Hepatocyte (in vitro differentiated cells): ENCODE data around the gene ROPN1. TPM values are rescaled to one million over a fixed set of nuclear protein-coding genes. Genes with fewer than 3 reads are reported as not detected.

Experiments used
- DNase-seq: peaks from one replicate; pipeline ENCODE4 v3.0.0-alpha.2; 2016; ENCODE audit warnings: low spot score
- H2AFZ ChIP-seq: fragments of 200-600 bp; sonication (generic); 2 replicates; pipeline ENCODE4 v1.6.0; 2016; ENCODE audit warnings: antibody characterized with exemption, mild to moderate bottlenecking
- H3K27ac ChIP-seq: fragments of 200-600 bp; sonication (generic); 2 replicates; pipeline ENCODE4 v1.5.1; 2016; ENCODE audit warnings: mild to moderate bottlenecking
- H3K27me3 ChIP-seq: fragments of 200-600 bp; sonication (generic); 2 replicates; pipeline ENCODE4 v1.6.1; 2016
- H3K36me3 ChIP-seq: fragments of 200-600 bp; sonication (generic); replicated peaks from 2 replicates; pipeline ENCODE4 v1.5.1; 2016; ENCODE audit warnings: low read depth; ENCODE audit not compliant: insufficient read depth
- H3K4me1 ChIP-seq: fragments of 200-600 bp; sonication (generic); 2 replicates; pipeline ENCODE4 v1.5.1; 2016; ENCODE audit warnings: mild to moderate bottlenecking, moderate library complexity; ENCODE audit not compliant: insufficient read depth
- H3K4me2 ChIP-seq: fragments of 200-600 bp; sonication (generic); 2 replicates; pipeline ENCODE4 v1.6.0; 2016
- H3K4me3 ChIP-seq: fragments of 200-600 bp; sonication (generic); 2 replicates; pipeline ENCODE4 v1.5.1; 2016; ENCODE audit warnings: mild to moderate bottlenecking
- H3K79me2 ChIP-seq: fragments of 200-600 bp; sonication (generic); 2 replicates; pipeline ENCODE4 v1.6.0; 2017; ENCODE audit warnings: mild to moderate bottlenecking
- H3K9me2 ChIP-seq: fragments of 200-600 bp; sonication (generic); replicated peaks from 2 replicates; pipeline ENCODE4 v1.6.0; 2017; ENCODE audit warnings: mild to moderate bottlenecking; ENCODE audit not compliant: insufficient read depth
- H3K9me3 ChIP-seq: fragments of 200-600 bp; sonication (generic); 2 replicates; pipeline ENCODE4 v1.5.1; 2016; ENCODE audit warnings: low read depth, mild to moderate bottlenecking
- H4K20me1 ChIP-seq: fragments of 200-600 bp; sonication (generic); 2 replicates; pipeline ENCODE4 v1.6.0; 2016; ENCODE audit warnings: mild to moderate bottlenecking; ENCODE audit not compliant: insufficient read depth, poor library complexity, severe bottlenecking
- CTCF ChIP-seq: fragments of 200-600 bp; sonication (generic); IDR thresholded peaks from 2 replicates; pipeline ENCODE4 v1.5.1; 2016; ENCODE audit warnings: antibody characterized with exemption, mild to moderate bottlenecking; ENCODE audit not compliant: poor library complexity
- EZH2 ChIP-seq: fragments of 200-600 bp; sonication (generic); IDR thresholded peaks from 2 replicates; pipeline ENCODE4 v1.6.1; 2016; ENCODE audit warnings: antibody characterized with exemption, mild to moderate bottlenecking, borderline replicate concordance
- EZH2phosphoT487 ChIP-seq: fragments of 200-600 bp; sonication (generic); IDR thresholded peaks from one replicate; pipeline ENCODE4 v1.6.1; 2018; ENCODE audit warnings: antibody characterized with exemption, mild to moderate bottlenecking, low read depth, moderate library complexity; ENCODE audit not compliant: unreplicated experiment, severe bottlenecking
- WGBS: methylation state at CpG from one replicate; pipeline ENCODE4 v1.1.6; 2016; ENCODE audit warnings: low lambda C conversion rate; ENCODE audit errors: missing lambda C conversion rate; 5-methylcytosine and 5-hydroxymethylcytosine counted together
- polyA plus RNA-seq: library from polyadenylated mRNA; unstranded; fragments of >200 nt; fragmentation: Nextera tagmentation; extraction: Ambion mirVana; gene quantifications from 2 replicates; pipeline ENCODE4 v1.2.1, GENCODE V29; 2016
- total RNA-seq: library from RNA; depleted of rRNA; stranded (reverse); fragments of >200 nt; gene quantifications from 2 replicates; pipeline ENCODE4 v1.2.3, GENCODE V29; 2014

Gene ROPN1
- total and polyA plus RNA-seq, 2 experiments from 2014 or later: not detected

- Histone ChIP-seq H3K4me2 (peak overlapping the region; percentile 53), H3K9me3 (no peaks in the 10 kb centered on the region), H3K27me3 (no peaks in the 10 kb centered on the region), H3K79me2 (no peaks in the 10 kb centered on the region), H3K4me3 (no peak overlapping the region), H2AFZ (no peak overlapping the region), H3K36me3 (peaks cover 3% of the 10 kb centered on the region), H3K9me2 (no peaks in the 10 kb centered on the region), H3K4me1 (no peaks in the 10 kb centered on the region), H3K27ac (peak overlapping the region; percentile 19), H4K20me1 (no peaks in the 10 kb centered on the region)
- TF ChIP-seq CTCF (no peak), EZH2 (no peak), EZH2phosphoT487 (no peak)
- 72% methylated on average over 6 of the region's 6 CpGs for WGBS
- no peak for DNase-seq
Observed at GRCh38 chr3:123951522-123952447, 40.1 kb downstream of the ROPN1 start.

DNA sequence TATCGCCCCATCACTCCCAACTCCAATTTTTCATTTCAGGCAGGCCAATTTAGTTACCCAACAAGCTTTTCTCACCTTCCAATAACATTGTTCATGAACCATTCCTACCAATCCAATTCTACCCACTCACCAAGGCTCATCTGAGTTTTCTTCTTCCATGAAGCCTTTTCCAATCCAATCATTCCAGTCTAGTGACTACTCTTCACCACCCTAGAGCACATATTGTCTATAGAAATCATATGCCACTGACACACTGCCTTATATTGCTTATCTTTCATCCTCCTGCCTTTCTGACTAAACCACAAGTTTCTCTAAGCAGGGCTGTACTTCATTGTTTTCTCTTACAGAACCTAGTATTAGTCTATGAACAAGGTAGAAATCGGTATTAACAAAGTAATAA is 42.3 kb downstream of the ROPN1 start:
- no peak overlapping the region for H3K4me2 ChIP-seq
- H2AFZ ChIP-seq: no peak overlapping the region
- H3K27ac ChIP-seq: no peak overlapping the region

GRCh38 chr3:123948449-123948848 is 43.5 kb downstream of the ROPN1 start:
- H3K9me2 ChIP-seq: no peaks in the 10 kb centered on the region
- no peak overlapping the region for H3K4me3 ChIP-seq
- no peaks in the 10 kb centered on the region for H3K27me3 ChIP-seq
- TF ChIP-seq EZH2phosphoT487 (no peak), CTCF (no peak), EZH2 (no peak)
- WGBS: 89% methylated on average over 9 of the region's 9 CpGs
- no peak overlapping the region for H3K27ac ChIP-seq
- no peak overlapping the region for H2AFZ ChIP-seq
- H3K79me2 ChIP-seq: no peaks in the 10 kb centered on the region
- no peak for DNase-seq
- H4K20me1 ChIP-seq: no peaks in the 10 kb centered on the region
- no peaks in the 10 kb centered on the region for H3K9me3 ChIP-seq
- no peaks in the 10 kb centered on the region for H3K4me1 ChIP-seq
- H3K4me2 ChIP-seq: no peak overlapping the region
- peaks cover 3% of the 10 kb centered on the region for H3K36me3 ChIP-seq

More for the DNA sequence above, 42.3 kb downstream of the ROPN1 start:
- no peaks in the 10 kb centered on the region for H3K27me3 ChIP-seq
- no peak for DNase-seq
- H3K4me3 ChIP-seq: no peak overlapping the region
- H3K79me2 ChIP-seq: no peaks in the 10 kb centered on the region
- H3K4me1 ChIP-seq: no peaks in the 10 kb centered on the region
- peaks cover 3% of the 10 kb centered on the region for H3K36me3 ChIP-seq
- H4K20me1 ChIP-seq: no peaks in the 10 kb centered on the region
- TF ChIP-seq CTCF (no peak), EZH2phosphoT487 (no peak)
- H3K9me2 ChIP-seq: no peaks in the 10 kb centered on the region
- WGBS: 98% methylated on average over 2 of the region's 2 CpGs
- H3K9me3 ChIP-seq: no peaks in the 10 kb centered on the region
